ENCODE results near the gene PDE4D. TPM values are rescaled to one million over a fixed set of nuclear protein-coding genes. Genes with fewer than 3 reads are reported as not detected.

PDE4D gene
- total and polyA plus RNA-seq, 2 donors (not counting 1 experiment from before 2014, with no cell fraction given), result 14.9 to 171 TPM

DNA sequence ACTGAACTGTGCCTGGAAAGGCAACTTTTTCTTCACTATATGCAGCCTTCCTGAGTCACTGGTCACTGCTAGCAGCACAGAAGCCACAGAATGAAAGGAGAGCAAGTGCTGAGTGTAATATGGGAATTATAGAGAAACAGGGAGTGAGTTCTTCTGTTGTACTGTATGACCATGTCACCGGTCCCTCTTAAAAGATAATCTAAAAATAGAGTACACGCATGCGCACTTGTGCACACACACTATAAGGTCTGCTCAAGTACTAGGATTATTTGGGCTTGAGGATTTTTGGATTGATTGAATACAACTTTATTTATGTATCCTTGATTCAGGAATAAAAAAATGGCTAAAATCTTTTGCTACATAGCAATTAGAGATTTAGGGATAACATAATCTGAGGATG lies 571.9 kb downstream of the PDE4D start:
- Mint-ChIP-seq H3K9me3 (ENCODE audit: insufficient read depth) (no peaks in the 10 kb centered on the region), H3K4me1 (peaks cover 1% of the 10 kb centered on the region), H3K27me3 (no peaks in the 10 kb centered on the region), H3K27ac (no peak overlapping the region), H3K4me3 (no peak overlapping the region)
- Histone ChIP-seq H3K27ac (ENCODE audit: low read length in 2 of 2) (no peak overlapping the region), H3K9me3 (ENCODE audit: control extremely low read depth in 1 of 3, control insufficient read depth in 2 of 3, insufficient read depth in 1 of 3, low read length in 2 of 3) (no peaks in the 10 kb centered on the region), H3K9ac (ENCODE audit: low read length) (no peak overlapping the region), H3K4me3 (ENCODE audit: control extremely low read depth in 1 of 5, extremely low read depth in 1 of 5, insufficient read depth in 1 of 5, low read depth in 2 of 5, low read length in 4 of 5) (no peak overlapping the region), H3K4me1 (ENCODE audit: control insufficient read depth in 2 of 2, insufficient read depth in 2 of 2, low read length in 2 of 2) (no peaks in the 10 kb centered on the region), H3K27me3 (replicated peaks in 1 of 4; ENCODE audit: control extremely low read depth in 1 of 4, control insufficient read depth in 3 of 4, insufficient read depth in 4 of 4, low read length in 3 of 4) (no peaks in the 10 kb centered on the region), H3K36me3 (replicated peaks in 1 of 2; ENCODE audit: control extremely low read depth in 1 of 2, control insufficient read depth in 1 of 2, extremely low read depth in 1 of 2, insufficient read depth in 2 of 2, low read length in 1 of 2) (no peaks in the 10 kb centered on the region), H3K4me2 (replicated peaks; ENCODE audit: low read depth, low read length, poor library complexity, severe bottlenecking) (no peak overlapping the region), H3K79me2 (ENCODE audit: control insufficient read depth, insufficient read depth, low read length) (no peaks in the 10 kb centered on the region), H4K20me1 (ENCODE audit: control insufficient read depth, insufficient read depth, low read length, poor library complexity, severe bottlenecking) (no peaks in the 10 kb centered on the region), H2AFZ (ENCODE audit: insufficient read depth, low read depth, low read length, poor library complexity, severe bottlenecking) (no peak overlapping the region)
- no peak for TF ChIP-seq CTCF (IDR thresholded peaks at IDR 0.05)
- TF ChIP-seq EZH2 (IDR thresholded peaks at IDR 0.05; ENCODE audit: borderline replicate concordance, insufficient read depth, low read depth, low read length, poor library complexity, severe bottlenecking), result no peak
- intact Hi-C loops (cut with micrococcal nuclease), result no loop called here
- POLR2A ChIA-PET, result no interaction called here
- CTCF ChIA-PET, result no interaction called here
- no CpG with 5 or more reads among the region's 3 CpGs for WGBS (ENCODE audit: insufficient coverage)
- no peak for ATAC-seq (ENCODE audit: low read depth)
- no peak for DNase-seq

GRCh38 chr5:59320420-59320819 lies 573.1 kb downstream of the PDE4D start:
- Histone ChIP-seq H2AFZ (ENCODE audit: insufficient read depth, low read depth, low read length, poor library complexity, severe bottlenecking) (no peak overlapping the region), H3K4me1 (ENCODE audit: control insufficient read depth in 2 of 2, insufficient read depth in 2 of 2, low read length in 2 of 2) (no peaks in the 10 kb centered on the region), H3K79me2 (ENCODE audit: control insufficient read depth, insufficient read depth, low read length) (no peaks in the 10 kb centered on the region), H4K20me1 (ENCODE audit: control insufficient read depth, insufficient read depth, low read length, poor library complexity, severe bottlenecking) (no peaks in the 10 kb centered on the region), H3K27me3 (replicated peaks in 1 of 4; ENCODE audit: control extremely low read depth in 1 of 4, control insufficient read depth in 3 of 4, insufficient read depth in 4 of 4, low read length in 3 of 4) (no peaks in the 10 kb centered on the region), H3K4me3 (ENCODE audit: control extremely low read depth in 1 of 5, extremely low read depth in 1 of 5, insufficient read depth in 1 of 5, low read depth in 2 of 5, low read length in 4 of 5) (no peak overlapping the region), H3K9ac (ENCODE audit: low read length) (no peak overlapping the region), H3K9me3 (ENCODE audit: control extremely low read depth in 1 of 3, control insufficient read depth in 2 of 3, insufficient read depth in 1 of 3, low read length in 2 of 3) (no peaks in the 10 kb centered on the region), H3K27ac (ENCODE audit: low read length in 2 of 2) (no peak overlapping the region), H3K4me2 (replicated peaks; ENCODE audit: low read depth, low read length, poor library complexity, severe bottlenecking) (no peak overlapping the region), H3K36me3 (replicated peaks in 1 of 2; ENCODE audit: control extremely low read depth in 1 of 2, control insufficient read depth in 1 of 2, extremely low read depth in 1 of 2, insufficient read depth in 2 of 2, low read length in 1 of 2) (no peaks in the 10 kb centered on the region)
- WGBS (ENCODE audit: insufficient coverage), result no CpG with 5 or more reads among the region's 2 CpGs
- H3K4me1 Mint-ChIP-seq, result peaks cover 1% of the 10 kb centered on the region
- intact Hi-C loops (cut with micrococcal nuclease), result no loop called here
- DNase-seq (no peak), ATAC-seq (ENCODE audit: low read depth) (no peak)
- CTCF ChIA-PET, result no interaction called here
- no peak overlapping the region for H3K4me3 Mint-ChIP-seq
- no peak for TF ChIP-seq EZH2 (IDR thresholded peaks at IDR 0.05; ENCODE audit: borderline replicate concordance, insufficient read depth, low read depth, low read length, poor library complexity, severe bottlenecking)
- no peak for TF ChIP-seq CTCF (IDR thresholded peaks at IDR 0.05)
- POLR2A ChIA-PET, result no interaction called here
- H3K27me3 Mint-ChIP-seq, result no peaks in the 10 kb centered on the region
- H3K9me3 Mint-ChIP-seq (ENCODE audit: insufficient read depth), result no peaks in the 10 kb centered on the region
- H3K27ac Mint-ChIP-seq, result no peak overlapping the region
